ENCODE measurements around the gene DUSP2.

Gene DUSP2

DNA sequence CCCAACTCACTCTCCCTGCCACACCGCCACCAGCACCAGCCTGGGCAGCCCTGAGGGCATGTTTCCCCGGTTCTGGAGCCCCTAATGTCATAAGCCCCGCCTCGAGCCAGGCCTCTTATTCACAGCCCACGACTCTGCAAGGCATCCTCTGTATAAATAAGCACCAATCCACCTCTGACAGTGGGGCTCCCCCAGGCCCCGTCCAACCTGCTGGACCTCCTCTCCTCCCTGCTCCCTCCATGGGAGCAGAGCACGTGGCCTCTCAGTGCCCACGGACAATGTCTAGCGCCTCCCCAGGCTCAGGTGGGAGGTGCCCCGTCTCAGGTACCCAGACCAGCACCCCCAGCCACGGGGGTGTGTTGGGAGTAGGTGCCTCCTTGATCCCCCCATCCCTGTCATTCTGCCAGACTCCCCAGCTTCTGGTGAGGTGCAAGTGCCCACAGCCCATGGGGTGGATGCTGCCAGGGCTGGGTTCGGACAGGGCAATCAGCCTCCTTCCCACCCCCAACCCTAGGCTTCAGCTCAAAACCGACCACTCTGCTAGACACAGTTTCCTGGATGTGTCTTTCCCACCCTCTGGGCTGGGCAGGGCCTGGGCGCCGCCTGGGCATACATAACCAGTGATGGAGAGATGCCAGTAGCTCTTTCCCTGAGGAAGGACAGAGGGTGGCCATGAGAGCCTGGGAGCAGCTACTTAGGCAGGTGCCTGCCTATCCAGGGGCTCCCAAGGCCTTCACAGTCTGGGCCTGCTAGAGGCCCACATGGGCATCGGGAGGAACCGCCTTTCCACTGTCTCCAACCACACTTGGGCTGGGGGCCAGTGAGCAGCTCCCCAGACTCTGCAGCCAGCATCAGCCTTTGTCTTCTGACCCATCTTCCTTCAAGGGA lies 27.3 kb downstream of the DUSP2 start:
- no peak overlapping the region for H3K27ac ChIP-seq (ENCODE audit: low read depth, low read length)
- H3K27me3 ChIP-seq (ENCODE audit: control insufficient read depth, insufficient read depth, low read length), result peaks cover 15% of the 10 kb centered on the region
- H3K4me1 ChIP-seq (ENCODE audit: control insufficient read depth, insufficient read depth, low read length), result no peaks in the 10 kb centered on the region
- no peak overlapping the region for H3K4me3 ChIP-seq (ENCODE audit: low read length)
- no peak overlapping the region for H3K9ac ChIP-seq (ENCODE audit: low read length)
- H3K36me3 ChIP-seq (ENCODE audit: control insufficient read depth, insufficient read depth, low read length), result no peaks in the 10 kb centered on the region

DNA sequence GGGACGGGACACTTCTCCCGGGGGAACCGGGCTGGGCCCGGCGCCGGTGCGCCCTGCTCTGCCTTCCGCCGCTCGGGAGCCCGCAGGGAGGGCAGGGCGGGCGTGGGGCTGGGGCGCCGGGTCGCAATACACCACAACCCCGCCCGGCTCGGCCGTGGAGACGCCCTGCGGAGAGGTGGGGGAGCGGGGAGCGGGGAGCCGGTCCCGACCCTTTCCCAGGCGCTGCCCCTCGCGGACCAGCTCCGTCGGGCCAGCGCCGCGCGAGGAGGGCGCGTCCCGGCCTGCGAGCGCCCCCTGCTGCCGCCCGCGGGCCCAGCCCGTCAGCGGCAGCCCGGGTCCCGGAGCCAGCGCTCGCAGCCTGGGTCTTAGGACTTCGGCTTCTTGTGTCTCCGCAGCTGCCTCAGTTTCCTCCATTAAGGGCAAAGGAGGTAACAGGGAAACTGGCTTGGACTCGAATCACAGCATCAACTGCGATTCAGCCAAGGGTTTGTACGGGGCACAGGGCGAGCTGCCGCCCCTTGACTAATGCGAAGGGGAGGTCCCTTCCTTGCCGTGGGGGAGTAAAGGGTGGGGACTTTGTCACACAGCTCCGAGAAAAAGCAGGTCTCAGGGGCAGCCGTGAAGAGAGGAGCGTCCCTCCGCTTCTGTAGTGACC lies 28.2 kb downstream of the DUSP2 start:
- no peak overlapping the region for H3K9ac ChIP-seq (ENCODE audit: low read length)
- H3K27me3 ChIP-seq (ENCODE audit: control insufficient read depth, insufficient read depth, low read length), result peaks cover 15% of the 10 kb centered on the region
- no peak overlapping the region for H3K27ac ChIP-seq (ENCODE audit: low read depth, low read length)
- no peaks in the 10 kb centered on the region for H3K36me3 ChIP-seq (ENCODE audit: control insufficient read depth, insufficient read depth, low read length)
- no peaks in the 10 kb centered on the region for H3K4me1 ChIP-seq (ENCODE audit: control insufficient read depth, insufficient read depth, low read length)
- peak overlapping the region; percentile 59 for H3K4me3 ChIP-seq (ENCODE audit: low read length)

- Histone ChIP-seq H3K36me3 (ENCODE audit: control insufficient read depth, insufficient read depth, low read length) (no peaks in the 10 kb centered on the region), H3K4me3 (ENCODE audit: low read length) (peak within 1 kb of the TSS; percentile 59), H3K27me3 (ENCODE audit: control insufficient read depth, insufficient read depth, low read length) (peaks cover 15% of the 10 kb centered on the region), H3K27ac (ENCODE audit: low read depth, low read length) (no peak within 1 kb of the TSS), H3K4me1 (ENCODE audit: control insufficient read depth, insufficient read depth, low read length) (no peaks in the 10 kb centered on the region), H3K9ac (ENCODE audit: low read length) (no peak within 1 kb of the TSS)
Observed at GRCh38 chr2:96116424-96116878, 28.8 kb downstream of the DUSP2 start, which contains the start of gene ADRA2B. Gene ADRA2B, minus strand, starts transcription at chr2:96116571. Its CDS starts 422 bp downstream, at chr2:96116149.

GRCh38 chr2:96115631-96116423 lies 29.4 kb downstream of the DUSP2 start:
- H3K27ac ChIP-seq (ENCODE audit: low read depth, low read length), result no peak overlapping the region
- H3K9ac ChIP-seq (ENCODE audit: low read length), result no peak overlapping the region
- no peaks in the 10 kb centered on the region for H3K4me1 ChIP-seq (ENCODE audit: control insufficient read depth, insufficient read depth, low read length)
- no peaks in the 10 kb centered on the region for H3K36me3 ChIP-seq (ENCODE audit: control insufficient read depth, insufficient read depth, low read length)
- H3K27me3 ChIP-seq (ENCODE audit: control insufficient read depth, insufficient read depth, low read length), result peaks cover 15% of the 10 kb centered on the region
- H3K4me3 ChIP-seq (ENCODE audit: low read length), result peak overlapping the region; percentile 29

GRCh38 chr2:96114903-96115581 lies 30.2 kb downstream of the DUSP2 start:
- no peak overlapping the region for H3K4me3 ChIP-seq (ENCODE audit: low read length)
- no peaks in the 10 kb centered on the region for H3K4me1 ChIP-seq (ENCODE audit: control insufficient read depth, insufficient read depth, low read length)
- H3K27me3 ChIP-seq (ENCODE audit: control insufficient read depth, insufficient read depth, low read length), result peaks cover 13% of the 10 kb centered on the region
- H3K36me3 ChIP-seq (ENCODE audit: control insufficient read depth, insufficient read depth, low read length), result no peaks in the 10 kb centered on the region
- H3K9ac ChIP-seq (ENCODE audit: low read length), result no peak overlapping the region
- no peak overlapping the region for H3K27ac ChIP-seq (ENCODE audit: low read depth, low read length)

DNA sequence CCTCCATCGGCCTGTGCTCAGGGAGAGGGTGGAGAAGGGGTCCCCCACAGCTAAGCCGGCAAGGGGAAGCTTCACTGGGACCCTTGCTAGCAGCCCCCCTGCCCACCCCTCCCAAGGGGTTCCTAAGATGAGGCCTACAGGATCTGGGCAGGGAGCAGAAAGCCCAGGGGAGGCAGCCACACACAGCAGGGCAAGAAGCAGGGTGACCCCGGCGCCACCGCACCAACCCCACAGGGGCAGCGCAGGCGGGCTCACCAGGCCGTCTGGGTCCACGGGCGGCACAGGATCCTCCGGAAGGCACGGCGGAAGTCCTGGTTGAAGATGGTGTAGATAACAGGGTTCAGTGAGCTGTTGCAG lies 30.7 kb downstream of the DUSP2 start:
- H3K27me3 ChIP-seq (ENCODE audit: control insufficient read depth, insufficient read depth, low read length), result peaks cover 13% of the 10 kb centered on the region
- H3K9ac ChIP-seq (ENCODE audit: low read length), result no peak overlapping the region
- H3K4me3 ChIP-seq (ENCODE audit: low read length), result no peak overlapping the region
- H3K4me1 ChIP-seq (ENCODE audit: control insufficient read depth, insufficient read depth, low read length), result no peaks in the 10 kb centered on the region
- H3K36me3 ChIP-seq (ENCODE audit: control insufficient read depth, insufficient read depth, low read length), result no peaks in the 10 kb centered on the region
- no peak overlapping the region for H3K27ac ChIP-seq (ENCODE audit: low read depth, low read length)

DNA sequence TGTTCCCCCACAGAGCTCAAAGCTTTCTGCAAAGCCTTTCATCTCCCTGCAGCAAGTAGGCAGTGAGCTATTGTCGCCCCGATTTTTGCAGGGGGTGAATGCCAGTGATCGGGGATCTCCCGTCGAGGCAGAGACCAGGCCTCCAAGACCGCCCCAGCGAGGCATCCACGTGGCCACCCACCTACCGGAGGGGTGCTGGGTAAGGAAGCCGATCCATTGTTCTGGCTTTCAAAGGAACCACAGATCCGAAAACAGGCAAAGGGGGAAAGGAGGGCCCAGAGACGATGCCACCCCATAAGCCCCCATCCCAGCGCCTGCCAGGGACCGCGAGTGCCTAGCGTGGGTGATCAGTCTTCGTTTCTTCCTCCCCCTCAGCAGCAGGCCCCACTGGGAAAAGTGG lies 31.3 kb downstream of the DUSP2 start:
- Histone ChIP-seq H3K4me3 (ENCODE audit: low read length) (no peak overlapping the region), H3K27me3 (ENCODE audit: control insufficient read depth, insufficient read depth, low read length) (peaks cover 13% of the 10 kb centered on the region), H3K27ac (ENCODE audit: low read depth, low read length) (no peak overlapping the region), H3K4me1 (ENCODE audit: control insufficient read depth, insufficient read depth, low read length) (peaks cover 4% of the 10 kb centered on the region), H3K36me3 (ENCODE audit: control insufficient read depth, insufficient read depth, low read length) (no peaks in the 10 kb centered on the region), H3K9ac (ENCODE audit: low read length) (no peak overlapping the region)

DNA sequence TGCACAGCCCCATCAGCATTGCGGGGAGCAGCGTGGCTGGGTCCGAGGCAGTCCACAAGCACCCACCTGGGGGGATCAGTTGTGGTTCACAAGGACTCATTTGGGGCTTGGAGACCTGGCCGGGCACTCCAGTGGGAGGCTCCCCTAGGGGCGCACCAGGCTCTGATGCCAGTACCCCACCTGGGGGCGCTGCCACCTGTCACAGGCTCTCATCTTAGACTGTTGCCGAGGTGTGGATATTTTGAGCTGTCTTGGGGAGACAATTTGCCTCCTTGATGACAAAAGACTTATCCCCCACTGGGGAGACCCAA lies 31.9 kb downstream of the DUSP2 start:
- Histone ChIP-seq H3K36me3 (ENCODE audit: control insufficient read depth, insufficient read depth, low read length) (no peaks in the 10 kb centered on the region), H3K4me3 (ENCODE audit: low read length) (no peak overlapping the region), H3K27me3 (ENCODE audit: control insufficient read depth, insufficient read depth, low read length) (peaks cover 13% of the 10 kb centered on the region), H3K9ac (ENCODE audit: low read length) (no peak overlapping the region), H3K4me1 (ENCODE audit: control insufficient read depth, insufficient read depth, low read length) (peaks cover 4% of the 10 kb centered on the region), H3K27ac (ENCODE audit: low read depth, low read length) (no peak overlapping the region)

DNA sequence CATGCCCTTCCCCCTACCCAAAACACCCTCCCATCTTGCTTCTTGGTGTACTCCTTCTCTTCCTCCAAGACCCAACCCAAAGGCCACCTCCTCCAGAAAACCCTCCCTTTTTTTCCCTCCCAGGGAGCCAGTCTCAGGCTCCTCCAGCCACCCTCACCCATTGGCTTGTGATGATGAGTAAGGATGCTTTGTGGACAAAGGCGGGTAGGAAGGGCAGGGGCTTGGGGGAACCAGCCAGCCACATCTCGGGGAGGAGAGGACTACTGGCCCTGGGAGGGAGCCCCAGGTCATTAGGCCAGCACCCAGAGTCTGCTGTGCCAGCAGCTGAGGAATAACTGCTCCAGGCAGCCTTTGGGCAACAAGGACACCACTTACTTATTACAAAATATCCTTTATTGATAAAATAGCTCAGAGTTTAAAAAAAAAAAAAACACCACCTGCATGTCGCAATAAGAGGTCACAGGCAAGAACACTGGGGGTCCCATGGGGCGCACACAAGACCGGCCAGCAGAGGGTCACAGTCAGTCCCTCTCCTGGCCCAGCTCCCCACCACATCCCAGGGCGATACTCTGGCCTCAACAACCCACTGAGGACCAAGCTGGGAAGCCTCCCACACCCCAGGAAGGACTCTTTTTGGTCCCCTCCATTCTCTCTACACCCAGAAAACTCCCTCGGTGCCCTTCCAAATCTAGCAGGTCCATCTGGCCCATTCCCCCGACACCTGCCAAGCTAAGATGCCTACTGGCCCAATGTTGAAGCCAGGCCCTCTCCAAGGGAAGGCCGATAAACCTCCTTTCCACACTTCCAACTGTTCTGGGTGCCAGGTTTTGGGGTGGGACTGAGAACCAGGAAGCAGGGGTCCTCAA lies 32.5 kb downstream of the DUSP2 start:
- H3K9ac ChIP-seq (ENCODE audit: low read length), result no peak overlapping the region
- no peaks in the 10 kb centered on the region for H3K36me3 ChIP-seq (ENCODE audit: control insufficient read depth, insufficient read depth, low read length)
- H3K4me1 ChIP-seq (ENCODE audit: control insufficient read depth, insufficient read depth, low read length), result peaks cover 4% of the 10 kb centered on the region
- H3K27ac ChIP-seq (ENCODE audit: low read depth, low read length), result no peak overlapping the region
- H3K4me3 ChIP-seq (ENCODE audit: low read length), result no peak overlapping the region
- peaks cover 8% of the 10 kb centered on the region for H3K27me3 ChIP-seq (ENCODE audit: control insufficient read depth, insufficient read depth, low read length)

GRCh38 chr2:96111823-96112500 lies 33.3 kb downstream of the DUSP2 start:
- Histone ChIP-seq H3K27me3 (ENCODE audit: control insufficient read depth, insufficient read depth, low read length) (peaks cover 4% of the 10 kb centered on the region), H3K9ac (ENCODE audit: low read length) (no peak overlapping the region), H3K4me3 (ENCODE audit: low read length) (no peak overlapping the region), H3K4me1 (ENCODE audit: control insufficient read depth, insufficient read depth, low read length) (peaks cover 4% of the 10 kb centered on the region), H3K27ac (ENCODE audit: low read depth, low read length) (no peak overlapping the region), H3K36me3 (ENCODE audit: control insufficient read depth, insufficient read depth, low read length) (no peaks in the 10 kb centered on the region)

- Histone ChIP-seq H3K27me3 (ENCODE audit: control insufficient read depth, insufficient read depth, low read length) (peaks cover 4% of the 10 kb centered on the region), H3K4me3 (ENCODE audit: low read length) (no peak overlapping the region), H3K9ac (ENCODE audit: low read length) (no peak overlapping the region), H3K36me3 (ENCODE audit: control insufficient read depth, insufficient read depth, low read length) (no peaks in the 10 kb centered on the region), H3K27ac (ENCODE audit: low read depth, low read length) (no peak overlapping the region), H3K4me1 (ENCODE audit: control insufficient read depth, insufficient read depth, low read length) (peaks cover 4% of the 10 kb centered on the region)
Observed at GRCh38 chr2:96111257-96111640, 34.0 kb downstream of the DUSP2 start.
